Tibial nerve (tissue), 4 donors: ENCODE measurements around the gene BTN1A1.
"Not testable (repeated sequence)": the region's sequence is repeated elsewhere in the genome, so short reads cannot be mapped to it uniquely, and the experiment has no call there.

Experiments
- EP300 ChIP-seq, 2 donors: sonication (generic); formaldehyde crosslinking; IDR thresholded peaks; one replicate each; pipeline ENCODE4 v1.6.1; 2017; ENCODE audit warnings: antibody characterized with exemption in 2 of 2, mild to moderate bottlenecking in 1 of 2
- TF ChIP-seq, protein P1 (sequence below), 5 experiments: fragments of 200-600 bp in 3 of 5; fragments of 450-650 bp in 2 of 5; sonication (generic) in 3 of 5; IDR thresholded peaks; one replicate each; pipeline ENCODE4 v1.5.1; 2016 to 2019; ENCODE audit warnings: antibody characterized with exemption in 5 of 5, mild to moderate bottlenecking in 3 of 5, moderate library complexity in 2 of 5

DNA sequence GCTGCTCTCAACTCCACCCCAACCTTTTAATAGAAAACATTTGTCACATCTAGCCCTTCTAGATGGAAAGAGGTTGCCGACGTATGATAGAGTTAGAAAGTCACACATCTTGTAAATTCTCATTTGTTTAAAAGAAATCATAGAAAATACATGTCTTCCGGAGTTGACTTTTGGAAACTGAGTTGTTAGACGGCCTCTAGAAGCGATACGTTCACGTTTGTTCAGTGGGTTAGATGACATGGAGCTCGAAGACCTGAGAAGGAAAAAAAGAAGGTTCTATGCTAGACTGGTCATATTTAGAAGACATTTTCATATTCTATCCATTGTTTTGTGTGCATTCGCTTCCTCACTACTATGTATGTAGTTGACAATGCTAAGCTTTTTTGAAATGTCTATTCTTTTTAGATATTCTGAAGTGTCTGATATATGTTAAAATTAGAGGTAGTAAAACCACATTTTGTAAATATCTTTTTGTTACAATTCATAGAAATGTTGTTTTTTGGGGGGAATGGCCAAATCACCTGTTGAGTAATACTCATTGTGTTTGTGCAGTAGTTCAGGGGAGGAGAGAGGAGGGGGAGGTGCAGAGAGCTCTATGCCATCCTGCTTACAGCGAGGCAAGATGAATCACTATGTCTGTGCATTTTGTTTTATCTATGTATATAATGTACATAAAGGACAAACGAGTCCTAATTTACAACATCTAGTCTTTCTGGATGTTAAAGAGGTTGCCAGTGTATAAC, 22.6 kb downstream of the BTN1A1 start:
- TF ChIP-seq, protein P1, sequence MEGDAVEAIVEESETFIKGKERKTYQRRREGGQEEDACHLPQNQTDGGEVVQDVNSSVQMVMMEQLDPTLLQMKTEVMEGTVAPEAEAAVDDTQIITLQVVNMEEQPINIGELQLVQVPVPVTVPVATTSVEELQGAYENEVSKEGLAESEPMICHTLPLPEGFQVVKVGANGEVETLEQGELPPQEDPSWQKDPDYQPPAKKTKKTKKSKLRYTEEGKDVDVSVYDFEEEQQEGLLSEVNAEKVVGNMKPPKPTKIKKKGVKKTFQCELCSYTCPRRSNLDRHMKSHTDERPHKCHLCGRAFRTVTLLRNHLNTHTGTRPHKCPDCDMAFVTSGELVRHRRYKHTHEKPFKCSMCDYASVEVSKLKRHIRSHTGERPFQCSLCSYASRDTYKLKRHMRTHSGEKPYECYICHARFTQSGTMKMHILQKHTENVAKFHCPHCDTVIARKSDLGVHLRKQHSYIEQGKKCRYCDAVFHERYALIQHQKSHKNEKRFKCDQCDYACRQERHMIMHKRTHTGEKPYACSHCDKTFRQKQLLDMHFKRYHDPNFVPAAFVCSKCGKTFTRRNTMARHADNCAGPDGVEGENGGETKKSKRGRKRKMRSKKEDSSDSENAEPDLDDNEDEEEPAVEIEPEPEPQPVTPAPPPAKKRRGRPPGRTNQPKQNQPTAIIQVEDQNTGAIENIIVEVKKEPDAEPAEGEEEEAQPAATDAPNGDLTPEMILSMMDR (IDR thresholded peaks at IDR 0.05), result not testable (repeated sequence)
- not testable (repeated sequence) for TF ChIP-seq EP300 (IDR thresholded peaks at IDR 0.05)
